ENCODE measurements around the gene APOO.

The APOO gene

DNA sequence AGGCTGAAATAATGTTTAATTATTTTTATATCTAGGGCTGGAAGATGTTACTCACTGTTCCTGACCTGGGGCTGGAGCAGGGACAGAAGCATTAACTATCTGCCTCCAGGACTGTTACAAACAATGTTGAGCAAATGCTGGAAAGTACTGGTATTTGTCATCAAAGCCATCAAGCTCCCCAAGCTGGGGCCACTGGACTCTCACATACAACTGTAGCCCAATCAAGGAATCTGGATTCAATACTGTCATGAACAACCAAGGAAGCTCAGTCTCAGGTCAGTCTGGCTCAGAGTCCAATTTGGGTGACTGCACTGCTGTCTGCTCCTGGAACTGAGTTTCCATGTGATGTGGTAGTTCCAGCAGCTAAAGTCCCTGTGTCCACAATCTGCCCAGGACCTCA, 50.4 kb downstream of the APOO start:
- no peak for DNase-seq

DNA sequence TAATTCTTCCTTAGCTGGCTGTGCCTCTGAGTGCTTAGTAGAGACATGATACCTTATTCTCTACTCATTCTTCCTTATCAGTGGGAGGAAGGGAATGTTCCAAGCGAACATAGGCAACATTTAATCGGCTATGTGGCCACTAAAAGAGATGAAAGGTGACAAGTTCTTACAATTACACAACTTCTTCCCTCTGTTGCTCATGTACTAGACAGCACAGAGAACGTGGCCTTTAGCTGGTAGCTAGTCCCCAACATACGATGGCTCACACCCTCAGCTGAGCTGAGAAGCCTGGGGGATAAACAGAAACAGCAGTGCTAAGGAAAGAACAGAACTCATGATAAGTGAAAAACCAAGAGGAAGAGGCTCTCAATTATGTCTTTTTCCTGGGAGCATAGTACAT, 52.2 kb downstream of the APOO start:
- no peak for DNase-seq

DNA sequence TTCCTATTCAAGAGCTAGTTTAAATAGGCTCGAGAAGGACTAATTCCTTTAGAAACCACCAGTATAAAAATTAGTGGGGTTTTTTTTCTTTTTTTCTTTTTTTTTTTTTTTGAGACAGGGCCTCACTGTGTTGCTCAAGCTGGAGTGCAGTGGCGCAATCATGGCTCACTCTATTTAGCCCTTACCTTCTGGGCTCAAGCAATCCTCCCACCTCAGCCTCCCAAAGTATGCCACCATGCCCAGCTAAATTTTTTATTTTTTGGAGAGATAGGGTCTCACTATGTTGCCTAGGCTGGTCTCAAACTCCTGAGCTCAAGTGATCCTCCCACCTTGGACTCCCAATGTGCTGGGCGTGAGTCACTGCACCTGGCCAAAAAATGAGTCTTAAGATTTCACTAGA, 52.8 kb downstream of the APOO start:
- no peak for DNase-seq

DNA sequence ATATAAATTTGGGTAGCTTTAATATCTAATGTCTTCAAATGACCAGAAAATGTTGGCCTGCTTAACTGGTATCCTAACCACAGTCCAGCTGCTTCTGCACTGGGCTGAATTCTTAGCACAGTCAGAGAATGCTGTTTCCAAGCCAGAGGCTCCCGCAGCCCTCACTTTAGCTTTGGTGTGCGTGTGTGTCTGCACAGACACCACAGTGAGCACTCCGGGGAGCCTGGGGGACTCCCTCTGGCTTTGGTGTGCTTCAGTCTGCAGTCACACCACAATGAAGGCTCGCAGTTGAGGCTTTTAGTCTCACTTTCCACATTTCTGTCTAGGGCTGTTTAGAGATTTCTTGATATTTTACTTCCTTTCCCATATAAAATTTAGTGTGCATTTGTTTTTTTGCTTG, 53.6 kb downstream of the APOO start:
- no peak for DNase-seq

DNA sequence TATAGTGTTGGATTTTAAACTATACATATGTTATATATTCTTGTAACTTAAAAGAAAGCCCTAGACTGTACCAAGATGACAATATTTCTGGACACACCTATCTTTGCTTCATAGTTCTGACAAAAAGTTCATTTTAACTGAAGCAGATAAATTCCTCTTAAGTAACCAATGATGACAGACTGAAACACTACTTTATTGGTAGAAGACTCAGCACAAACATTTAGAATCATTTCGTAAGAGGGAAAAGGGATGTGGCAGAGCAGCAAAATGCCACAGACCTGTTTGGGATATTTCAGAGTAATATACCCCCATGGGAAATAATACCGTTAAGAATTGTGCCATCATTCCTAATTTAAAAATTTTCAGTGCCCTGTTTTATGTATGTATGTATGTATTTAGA, 56.2 kb downstream of the APOO start:
- no peak for DNase-seq

DNA sequence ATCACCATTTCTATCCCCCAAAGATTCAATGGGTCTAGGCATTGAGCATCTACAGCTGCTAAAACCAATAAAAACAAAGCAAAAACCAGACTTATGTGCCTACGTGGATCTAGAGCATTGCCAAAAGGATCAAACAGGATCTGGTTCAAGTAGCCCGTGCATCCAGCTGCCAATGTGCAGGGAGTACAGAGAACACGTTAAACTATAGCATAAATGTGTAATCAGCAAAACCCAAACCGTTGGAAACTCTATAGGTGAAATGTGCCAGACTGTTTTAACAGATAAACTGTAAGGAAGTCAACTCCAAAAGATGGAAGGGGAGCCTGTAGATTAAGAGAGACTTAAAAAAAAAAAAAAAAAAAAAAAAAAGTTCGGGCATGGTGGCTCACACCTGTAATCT, 58.5 kb downstream of the APOO start:
- DNase-seq = no peak

DNA sequence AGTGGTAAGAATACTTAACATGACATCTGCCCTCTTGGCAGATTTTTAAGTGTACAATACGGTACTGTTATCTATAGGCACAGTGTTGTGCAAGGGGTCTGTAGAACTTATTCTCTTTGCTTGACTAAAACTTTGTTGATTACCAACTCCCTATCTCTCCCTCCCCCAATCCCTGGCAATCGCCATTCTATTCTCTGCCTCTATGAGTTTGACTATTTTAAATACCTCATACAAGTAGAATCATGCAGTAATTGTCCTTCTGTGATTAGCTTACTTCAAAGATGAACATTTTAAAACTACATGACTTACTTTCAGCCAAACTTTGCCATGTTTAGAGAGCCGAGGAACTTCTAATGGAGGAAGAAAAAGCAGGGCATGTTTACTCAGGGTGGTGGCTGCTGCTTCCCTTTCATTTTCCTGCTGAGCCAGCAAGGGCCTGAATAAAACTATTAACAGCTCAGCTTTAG, 62.4 kb downstream of the APOO start:
- no peak for DNase-seq

DNA sequence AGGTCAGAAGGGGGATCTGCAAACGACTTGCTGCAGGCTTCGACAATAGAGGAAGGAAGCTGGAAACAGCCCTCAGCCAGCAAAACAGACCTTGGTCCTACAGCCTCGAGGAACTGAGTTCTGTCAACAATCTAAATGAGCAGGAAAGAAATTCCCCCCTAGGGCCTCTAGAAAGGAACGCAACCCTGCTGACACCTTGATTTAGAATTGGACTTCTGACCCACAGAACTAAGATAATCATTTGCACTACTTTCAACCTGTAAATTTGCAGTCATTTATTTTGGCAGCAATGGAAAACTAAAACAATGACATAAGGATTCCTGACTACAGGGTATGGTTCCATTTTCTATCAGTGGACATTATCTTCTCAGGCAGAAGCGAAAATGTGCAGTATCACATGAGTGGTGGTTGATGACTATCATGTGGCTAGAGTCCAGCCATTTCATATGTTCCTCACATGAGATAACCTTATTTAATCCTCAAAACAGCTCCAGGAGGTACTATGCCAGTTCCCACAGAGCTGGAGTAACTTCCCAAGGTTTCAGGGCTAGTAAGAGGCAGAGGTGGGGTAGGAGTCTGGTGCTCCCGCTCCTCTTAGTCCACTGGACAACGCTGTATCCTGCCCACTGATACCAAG, 63.1 kb downstream of the APOO start:
- DNase-seq = no peak

DNA sequence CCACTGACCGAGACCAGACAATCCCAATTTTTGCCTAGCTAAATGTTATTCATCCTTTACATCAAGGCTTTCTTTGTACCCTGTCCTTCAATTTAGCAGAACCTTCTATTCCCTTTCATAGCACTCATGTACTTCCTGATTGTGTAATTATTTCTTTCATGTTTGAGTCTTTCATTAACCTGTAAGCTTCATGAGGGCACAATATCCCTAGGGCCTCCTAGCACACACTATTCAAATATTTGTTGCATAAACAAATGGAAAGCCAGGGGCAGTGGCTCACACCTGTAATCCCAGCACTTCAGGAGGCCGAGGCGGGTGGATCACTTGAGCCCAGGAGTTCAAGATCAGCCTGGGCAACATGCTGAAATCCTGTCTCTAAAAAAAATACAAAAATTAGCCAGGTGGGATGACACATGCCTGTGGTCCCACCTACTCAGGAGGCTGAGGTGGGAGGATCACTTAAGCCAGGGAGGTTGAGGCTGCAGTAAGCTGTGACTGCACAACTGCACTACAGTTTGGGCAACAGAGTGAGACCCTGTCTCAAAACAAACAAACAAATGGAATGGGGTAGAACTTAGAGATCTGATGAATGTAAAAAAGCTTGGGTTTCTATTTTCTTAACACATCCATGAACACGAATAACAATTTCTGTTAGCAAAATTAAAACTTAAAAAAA, 65.8 kb downstream of the APOO start:
- DNase-seq = no peak

DNA sequence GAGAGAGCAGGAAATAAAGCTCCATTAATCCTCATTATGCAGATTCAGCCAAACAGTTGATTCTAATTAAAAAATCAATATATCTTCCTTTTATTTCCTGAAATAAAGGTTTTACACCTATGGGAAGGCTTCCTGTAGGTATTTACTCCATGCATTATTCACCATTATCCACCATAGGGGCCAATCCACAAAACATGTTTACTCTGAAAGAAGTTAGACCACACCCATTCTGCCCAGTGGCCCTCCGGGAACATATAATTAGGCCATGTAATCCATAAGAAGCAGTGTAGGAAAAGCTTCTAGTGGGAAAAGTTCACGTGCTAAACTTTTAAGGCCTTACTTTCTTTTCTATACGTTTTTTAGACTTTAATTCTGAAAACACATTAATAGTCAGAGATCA, 67.1 kb downstream of the APOO start:
- DNase-seq = no peak

DNA sequence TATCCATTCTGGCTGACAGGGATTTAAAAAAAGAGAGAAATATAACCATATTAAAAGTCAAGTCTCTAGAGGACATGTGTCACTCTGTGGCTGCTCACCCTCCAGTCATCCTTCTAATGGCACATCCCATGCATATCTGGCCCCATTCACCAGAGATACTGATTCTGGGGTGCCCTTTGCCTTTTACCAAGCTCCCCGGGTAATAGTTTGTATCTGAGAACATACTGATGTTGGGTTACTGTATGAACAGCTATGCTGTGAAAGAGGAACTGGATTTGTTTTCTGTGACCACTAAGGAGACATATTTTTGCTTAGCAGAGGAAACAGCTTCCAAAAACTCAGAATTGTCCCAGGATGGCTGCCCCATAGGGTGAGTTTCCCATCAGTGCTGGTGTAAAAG, 68.8 kb downstream of the APOO start:
- DNase-seq = no peak

DNA sequence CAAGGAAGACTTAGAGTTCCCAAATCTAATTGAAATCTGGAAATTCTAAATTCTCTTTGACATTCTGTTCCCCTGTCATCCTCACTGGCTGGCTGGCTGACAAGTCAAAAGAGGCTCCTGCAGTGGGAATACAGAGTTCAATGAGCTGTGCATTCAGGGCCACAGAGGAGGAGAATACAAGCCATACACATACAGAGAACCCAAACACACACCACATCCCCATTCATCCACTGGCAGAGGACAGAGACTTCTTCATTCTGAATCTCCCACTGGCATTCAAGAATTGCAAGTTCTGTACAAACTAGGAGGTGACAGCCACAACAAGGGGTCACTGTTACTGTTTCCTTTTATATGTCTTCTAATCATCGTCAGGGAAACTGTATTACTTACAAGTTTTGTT, 75.0 kb downstream of the APOO start:
- DNase-seq = no peak

DNA sequence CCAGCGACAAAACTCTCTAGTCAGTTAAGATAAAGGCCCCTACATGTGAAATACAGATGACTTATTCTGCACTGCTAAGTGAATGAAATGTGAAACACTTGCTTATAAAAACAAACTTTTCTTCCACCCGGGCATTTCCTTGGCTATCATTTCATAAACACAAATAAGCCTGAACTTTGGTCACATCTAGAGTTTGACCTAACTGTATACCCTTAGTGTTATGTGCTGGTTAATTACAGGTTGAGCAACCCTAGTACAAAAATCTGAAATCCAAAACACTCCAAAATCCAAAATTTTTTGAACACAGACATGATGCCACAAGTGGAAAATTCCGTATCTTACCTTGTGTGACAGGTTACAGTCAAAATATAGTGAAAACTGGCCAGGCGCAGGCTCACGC, 78.9 kb downstream of the APOO start:
- no peak for DNase-seq

DNA sequence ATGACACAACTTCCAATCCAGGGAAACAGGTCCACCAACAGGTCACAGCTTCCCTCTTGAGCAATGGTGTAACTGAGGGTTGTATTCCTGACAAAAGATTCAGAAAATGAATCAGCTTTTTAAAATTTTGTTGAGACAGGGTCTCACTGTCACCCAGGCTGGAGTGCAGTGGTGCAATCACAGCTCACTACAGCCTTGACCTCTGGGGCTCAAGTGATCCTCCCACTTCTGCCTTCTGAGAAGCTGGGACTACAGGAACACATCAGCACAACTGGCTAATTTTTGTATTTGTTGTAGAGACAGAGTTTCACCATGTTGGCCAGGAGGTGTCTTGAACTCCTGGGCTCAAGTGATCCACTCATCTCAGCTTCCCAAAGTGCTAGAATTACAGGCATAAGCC, 81.1 kb downstream of the APOO start:
- DNase-seq = no peak

DNA sequence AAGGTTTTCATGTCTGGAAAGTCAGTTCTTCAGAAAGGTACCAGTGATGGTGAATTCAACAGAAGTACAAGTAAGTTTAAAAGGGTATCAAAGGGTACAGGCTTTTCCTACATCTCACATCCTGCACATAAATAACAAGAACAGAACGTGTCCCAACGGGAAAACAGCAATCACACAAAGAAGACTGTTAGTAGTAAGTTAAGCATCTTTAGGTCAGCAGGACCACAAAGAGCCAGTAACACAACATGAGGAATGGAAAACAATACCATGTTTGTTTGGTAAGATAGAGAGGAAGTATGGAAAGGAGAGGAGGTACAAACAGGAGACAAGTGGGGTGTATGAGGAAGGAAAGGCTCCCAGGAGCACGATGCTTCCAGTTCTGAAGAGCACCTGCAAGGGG, 81.5 kb downstream of the APOO start:
- no peak for DNase-seq

DNA sequence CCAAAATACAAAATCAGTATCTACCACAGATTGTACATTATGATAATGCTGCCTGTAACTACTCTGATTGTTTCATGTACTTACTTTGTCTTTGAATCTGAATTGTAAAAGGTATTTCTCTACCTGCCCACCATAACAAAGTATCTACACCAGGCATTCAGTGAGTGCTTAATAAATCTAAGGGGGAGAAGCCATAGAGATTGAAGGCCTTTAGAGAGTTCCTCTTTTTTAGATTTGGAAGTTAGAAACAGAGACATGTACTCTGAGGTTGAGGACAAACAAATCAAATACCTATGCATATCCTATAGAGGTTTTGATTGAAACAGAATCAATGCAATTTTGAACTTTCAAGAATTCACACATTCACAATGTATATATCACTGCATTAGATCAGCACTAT, 82.1 kb downstream of the APOO start:
- no peak for DNase-seq

DNA sequence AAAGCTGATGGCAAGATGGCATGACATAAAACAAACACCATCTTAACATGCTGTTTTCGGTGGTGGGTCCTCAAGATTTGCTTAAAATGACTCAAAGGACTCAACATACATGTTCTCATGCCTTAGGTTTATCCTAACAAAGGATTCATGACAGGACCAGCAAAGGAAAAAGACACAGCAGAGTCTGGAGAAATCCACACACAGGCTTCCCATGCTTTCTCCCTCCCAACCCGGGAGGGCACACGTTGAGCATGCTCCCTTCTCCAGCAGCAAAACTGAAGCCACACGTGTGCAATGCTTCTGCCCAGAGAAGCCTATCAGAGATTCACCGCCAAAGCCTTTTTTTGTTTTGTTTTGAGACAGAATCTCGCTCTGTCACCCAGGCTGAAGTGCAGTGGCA, 84.9 kb downstream of the APOO start:
- no peak for DNase-seq

DNA sequence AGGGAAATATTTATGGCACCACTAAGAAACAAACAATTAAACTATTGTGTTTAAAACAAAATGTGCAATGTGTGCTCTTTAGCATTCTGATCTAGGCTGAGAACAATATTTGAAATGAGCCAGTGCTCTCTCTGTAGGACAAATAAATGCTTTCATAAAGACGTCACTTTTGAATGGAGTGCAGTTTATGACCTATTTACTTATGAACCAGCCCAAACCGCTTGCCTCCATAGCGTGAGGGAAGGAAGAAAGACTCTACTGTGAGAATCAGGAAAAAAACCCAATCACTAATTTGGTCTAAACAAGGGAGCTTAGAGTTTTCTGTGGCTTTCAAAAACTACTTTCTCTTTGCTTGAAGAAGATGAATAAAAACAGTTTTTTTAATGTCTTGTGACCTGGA, 85.3 kb downstream of the APOO start:
- no peak for DNase-seq

DNA sequence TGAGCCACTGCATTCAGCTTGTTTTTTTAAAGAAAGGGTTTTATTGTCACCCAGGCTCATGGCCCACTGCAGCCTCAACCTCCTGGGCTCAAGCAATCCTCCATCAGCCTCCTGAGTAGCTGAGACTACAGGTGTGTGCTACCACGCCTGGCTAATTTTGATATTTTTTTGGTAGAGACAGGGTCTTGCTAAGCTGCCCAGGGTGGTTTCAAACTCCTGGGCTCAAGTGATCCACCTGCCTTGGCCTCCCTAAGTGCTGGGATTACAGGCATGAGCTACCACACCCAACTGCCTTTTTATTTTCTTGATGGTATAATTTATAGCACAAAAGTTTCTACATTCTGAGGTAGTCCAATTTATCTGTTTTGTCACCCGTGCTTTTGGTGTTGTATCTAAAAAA, 85.9 kb downstream of the APOO start:
- DNase-seq = no peak

DNA sequence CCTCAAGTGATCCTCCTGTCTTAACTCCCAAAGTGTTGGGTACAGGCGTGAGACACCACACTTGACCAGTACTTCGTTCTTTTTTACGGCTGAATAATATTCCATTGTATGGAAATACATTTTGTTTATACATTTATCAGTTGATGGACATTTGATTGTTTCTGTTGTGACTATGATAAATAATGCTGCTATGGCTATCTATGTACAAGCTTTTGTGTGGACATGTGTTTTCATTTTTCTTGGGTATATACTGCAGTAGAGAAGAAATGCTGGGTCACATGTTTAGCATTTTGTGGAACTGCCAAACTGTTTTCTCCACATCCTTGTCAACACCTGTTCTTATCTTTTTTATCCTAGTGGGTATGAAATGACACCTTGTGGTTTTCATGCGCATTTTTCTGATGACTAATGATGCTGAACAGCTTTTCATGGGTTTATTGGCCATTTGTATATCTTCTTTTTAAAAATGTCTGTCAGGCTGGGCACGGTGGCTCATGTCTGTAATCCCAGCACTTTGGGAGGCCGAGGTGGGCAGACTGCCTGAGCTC, 87.4 kb downstream of the APOO start:
- DNase-seq = no peak

DNA sequence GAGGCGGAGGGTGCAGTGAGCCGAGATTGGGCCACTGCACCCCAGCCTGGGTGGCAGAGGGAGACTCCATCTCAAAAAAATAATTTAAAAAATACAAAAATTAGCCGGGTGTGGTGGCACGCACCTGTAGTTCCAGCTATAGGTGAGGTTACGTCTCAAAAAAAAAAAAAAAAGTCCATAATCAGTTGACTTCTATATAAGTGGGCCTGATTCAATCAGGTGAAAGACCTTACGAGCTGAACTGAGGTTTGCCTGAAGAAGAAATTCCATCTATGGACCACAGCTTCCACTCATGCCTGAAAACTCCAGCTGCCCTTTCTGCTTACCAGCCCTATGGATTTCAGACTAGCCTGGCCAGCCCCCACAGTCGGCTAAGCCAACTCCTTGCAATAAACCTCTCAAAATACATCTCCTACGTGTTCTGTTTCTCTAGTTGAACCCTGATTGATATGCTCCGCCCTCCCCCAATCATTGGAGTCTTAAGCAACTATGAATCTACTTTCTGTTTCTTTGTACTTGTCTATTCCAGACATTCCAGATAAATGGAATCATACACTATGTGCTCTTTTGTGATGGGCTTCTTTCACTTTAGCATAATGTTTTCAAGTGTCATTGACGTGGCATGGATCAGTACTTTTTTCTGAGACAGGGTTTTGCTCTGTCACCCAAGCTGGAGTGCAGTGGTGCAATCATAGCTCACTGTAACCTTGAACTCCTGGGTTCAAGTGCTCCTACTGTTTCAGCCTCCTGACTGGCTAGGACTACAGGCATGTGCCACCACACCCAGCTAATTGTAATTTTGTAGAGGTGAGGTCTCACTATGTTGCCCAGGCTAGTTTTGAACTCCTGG, 88.1 kb downstream of the APOO start:
- DNase-seq = no peak

DNA sequence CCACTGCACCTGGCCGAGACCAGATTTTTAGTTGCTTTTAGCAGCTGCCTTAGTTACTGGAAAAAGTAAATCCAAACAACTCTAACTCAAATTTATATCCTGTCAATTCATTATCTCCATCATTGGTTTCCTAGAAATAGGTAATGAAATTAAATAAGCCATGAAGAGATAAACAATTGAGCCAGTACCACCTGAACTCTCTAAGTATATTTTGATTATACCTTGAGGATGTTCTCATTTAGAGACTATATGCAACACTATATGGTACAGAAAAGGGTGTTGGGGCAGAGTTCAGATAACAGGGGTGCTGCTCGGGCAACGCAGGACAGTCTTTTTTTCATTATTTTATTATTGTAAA, 89.8 kb downstream of the APOO start:
- DNase-seq = no peak

DNA sequence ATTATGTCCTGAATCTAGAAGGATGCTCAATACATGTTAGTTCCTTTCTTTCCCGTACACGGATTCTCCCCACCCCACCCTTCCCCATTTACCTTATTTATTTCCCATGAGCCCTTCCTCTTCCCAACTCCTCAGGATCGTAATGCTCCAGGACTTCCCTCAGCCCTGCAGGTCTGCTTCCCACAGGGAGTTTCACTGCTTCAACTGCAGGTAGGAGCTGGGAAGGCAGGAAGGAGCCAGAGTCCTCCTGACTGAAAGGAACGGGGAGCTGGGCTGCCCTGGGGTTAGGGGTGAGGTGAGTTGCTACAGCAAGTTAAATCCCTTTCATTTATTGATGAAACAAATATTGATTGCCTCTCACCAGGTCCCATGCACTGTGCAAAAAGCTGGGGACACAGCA, 91.6 kb downstream of the APOO start:
- no peak for DNase-seq

DNA sequence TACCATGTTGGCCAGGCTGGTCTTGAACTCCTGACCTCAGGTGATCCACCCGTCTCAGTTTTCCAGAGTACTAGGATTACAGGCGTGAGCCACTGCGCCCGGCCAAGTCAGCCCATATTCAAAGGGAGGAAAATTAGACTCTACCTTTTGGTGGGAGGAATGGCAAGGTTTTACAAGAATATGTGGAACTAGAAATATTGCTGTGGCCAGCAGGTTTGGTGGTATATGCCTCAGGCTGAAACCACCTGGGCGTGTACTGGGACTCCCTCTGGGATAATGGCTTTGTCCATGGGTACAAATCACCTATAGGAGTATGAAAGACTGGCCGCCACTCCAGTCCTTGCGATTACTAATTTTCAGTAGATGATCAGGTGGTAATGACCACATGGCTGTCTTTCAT, 92.4 kb downstream of the APOO start:
- no peak for DNase-seq
